ENCODE data around the gene BTBD9.

BTBD9 gene

DNA sequence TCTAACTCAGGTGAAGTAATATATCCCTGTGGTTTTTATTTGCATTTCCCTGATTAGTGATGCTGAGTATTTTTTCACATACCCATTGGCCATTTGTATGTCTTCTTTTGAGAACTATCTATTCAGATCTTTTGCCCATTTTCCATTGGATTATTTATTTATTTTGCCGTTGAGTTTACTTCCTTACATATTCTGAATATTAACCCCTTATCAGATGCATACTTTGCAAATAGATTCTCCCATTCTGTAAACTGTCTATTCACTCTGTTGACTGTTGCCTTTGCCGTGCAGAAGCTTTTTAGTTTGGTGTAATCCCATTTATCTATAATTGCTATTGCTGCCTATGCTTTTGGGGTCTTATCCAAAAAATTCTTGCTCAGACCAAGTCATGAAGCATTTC is 336.9 kb downstream of the BTBD9 start:
- no peak for DNase-seq (ENCODE audit: low read depth in 3 of 3)

DNA sequence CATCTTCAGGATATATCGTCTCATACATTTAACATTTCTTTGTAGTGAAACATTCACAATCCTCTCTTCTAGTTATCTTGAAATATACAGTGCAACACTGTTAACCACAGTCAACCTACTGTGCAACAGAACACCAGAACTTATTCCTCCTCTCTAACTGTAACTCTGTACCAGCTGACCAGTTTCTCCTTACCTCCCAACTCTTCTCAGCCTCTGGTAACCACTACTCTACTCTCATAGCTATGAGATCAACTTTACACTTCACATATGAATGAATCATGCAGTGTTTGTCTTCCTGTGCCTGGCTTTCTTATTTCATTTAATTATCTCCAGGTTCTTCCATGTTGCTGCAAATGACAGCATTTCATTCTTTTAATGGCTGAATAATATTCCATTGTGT is 337.6 kb downstream of the BTBD9 start:
- DNase-seq (ENCODE audit: low read depth in 3 of 3) = no peak

DNA sequence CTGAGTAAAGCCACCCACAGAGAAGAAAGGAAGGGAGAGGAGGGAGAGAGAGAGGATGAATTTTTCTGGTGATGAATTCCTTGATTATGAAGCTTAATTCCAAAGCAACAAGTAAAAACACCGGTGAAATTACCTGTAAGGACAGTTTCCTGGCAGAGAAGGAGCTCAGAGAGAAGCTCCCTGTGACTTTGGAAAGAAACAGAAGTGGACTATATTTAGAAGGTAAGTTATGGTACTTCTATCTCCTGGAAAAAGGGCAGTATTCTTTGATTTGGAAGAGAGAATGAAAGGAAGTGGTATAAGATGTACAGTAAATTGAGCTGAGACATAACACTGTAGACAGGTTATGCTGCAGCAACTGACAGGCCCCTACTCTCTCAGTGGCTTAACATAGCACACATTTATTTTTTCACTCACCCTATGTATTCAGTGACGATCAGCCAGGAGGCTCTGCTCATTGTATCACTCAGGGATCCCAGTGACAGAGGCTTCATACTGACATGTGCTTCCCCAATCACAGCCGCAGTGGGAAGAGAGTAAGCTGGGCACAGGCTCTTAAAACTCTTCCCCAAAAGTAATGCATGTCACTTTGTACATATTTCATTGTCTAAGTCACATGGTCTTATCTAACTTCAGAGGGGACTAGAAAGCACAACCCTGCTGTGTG is 349.5 kb downstream of the BTBD9 start:
- no peak for DNase-seq (ENCODE audit: low read depth in 3 of 3)

DNA sequence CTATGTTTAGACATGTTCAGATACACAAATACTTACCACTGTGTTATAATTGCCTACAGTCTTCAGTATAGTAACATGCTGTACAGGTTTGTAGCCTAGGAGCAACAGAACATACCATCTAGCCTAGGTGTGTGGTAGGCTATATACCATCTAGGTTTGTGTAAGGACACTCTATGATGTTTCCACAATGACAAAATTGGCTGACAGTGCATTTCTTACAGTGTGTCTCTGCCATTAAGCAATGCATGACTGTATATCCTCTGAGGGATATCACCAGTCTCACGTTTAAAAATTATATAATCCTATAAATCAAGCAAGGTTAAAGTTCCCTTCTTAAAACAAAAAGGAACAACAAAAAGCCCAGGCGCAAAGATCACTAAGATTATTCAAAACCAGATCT is 352.2 kb downstream of the BTBD9 start:
- DNase-seq (ENCODE audit: low read depth in 3 of 3) = no peak

DNA sequence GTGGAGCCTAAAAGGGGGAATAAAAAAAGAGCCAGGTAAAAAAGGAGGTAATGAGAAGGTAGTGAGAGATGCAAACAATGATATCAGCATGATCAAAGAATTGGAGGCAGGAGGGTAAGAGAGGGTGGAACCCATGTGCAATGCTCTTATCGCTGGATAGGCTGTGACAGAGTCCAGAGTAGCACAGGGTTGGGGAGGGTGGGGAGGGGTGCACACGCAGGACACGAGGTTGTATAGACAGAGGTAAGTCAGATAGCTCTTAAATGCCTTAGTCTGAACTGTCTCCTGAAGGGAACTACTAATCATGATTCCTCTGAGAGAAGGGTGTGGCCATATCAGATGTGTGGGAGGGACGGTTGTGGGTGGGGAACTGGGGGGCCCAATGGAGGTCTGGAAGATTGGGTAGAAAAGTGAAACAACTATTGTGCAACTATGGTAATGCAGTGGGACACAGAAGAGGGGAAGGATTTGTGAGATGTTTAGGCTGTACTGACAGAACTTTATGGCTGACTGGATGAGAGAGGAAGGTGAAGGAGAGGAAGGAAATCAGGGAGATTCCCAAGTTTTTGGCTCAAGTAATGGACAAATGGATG is 354.8 kb downstream of the BTBD9 start:
- no peak for DNase-seq (ENCODE audit: low read depth in 3 of 3)

DNA sequence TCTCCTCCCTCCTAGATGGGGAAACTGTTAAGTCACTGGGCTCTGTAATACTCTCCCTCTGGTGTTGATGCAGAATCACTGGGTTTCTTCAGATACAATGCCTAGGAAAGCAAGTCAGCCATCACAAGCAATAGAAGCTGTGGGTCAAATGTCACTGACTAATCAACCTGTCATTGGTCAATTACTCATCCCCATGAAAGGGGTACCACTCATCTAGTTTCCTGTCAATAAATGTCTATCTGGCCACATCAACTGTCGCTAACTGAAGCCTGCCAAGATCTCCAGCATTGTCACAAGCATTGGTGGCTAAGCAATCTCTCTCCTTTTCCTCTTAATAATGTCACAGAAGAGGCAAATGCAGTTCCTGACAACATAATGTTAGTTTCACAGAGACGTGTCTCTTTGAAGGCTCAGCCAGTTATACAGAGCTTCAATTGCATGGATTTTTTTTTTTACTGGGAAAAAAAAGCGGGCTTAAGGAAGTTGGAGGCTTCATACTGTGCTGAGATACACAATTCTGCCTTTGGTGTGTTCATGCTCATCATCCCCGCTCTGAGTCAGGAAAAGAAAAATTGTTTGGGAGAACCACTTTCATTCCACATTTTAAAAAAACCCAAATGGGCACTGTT is 355.9 kb downstream of the BTBD9 start:
- no peak for DNase-seq (ENCODE audit: low read depth in 3 of 3)

DNA sequence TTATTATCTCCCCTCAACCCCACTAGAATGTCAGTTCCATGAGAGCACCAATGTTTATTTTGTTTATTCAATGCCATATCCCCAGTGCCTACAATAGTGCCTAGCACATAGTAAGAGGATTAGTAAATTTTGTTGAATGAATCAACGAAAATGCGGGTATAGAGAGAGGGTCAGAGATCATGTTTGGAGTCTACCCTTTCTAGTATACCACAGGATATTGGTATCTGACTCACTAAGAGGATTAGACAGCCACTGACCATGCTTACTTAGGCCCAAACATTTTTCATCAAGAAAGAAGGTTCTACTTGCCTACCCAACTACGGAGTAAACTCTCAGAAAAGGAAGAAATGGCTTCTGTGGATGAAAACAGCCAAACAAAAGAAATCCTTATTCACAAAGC is 356.8 kb downstream of the BTBD9 start:
- no peak for DNase-seq (ENCODE audit: low read depth in 3 of 3)

DNA sequence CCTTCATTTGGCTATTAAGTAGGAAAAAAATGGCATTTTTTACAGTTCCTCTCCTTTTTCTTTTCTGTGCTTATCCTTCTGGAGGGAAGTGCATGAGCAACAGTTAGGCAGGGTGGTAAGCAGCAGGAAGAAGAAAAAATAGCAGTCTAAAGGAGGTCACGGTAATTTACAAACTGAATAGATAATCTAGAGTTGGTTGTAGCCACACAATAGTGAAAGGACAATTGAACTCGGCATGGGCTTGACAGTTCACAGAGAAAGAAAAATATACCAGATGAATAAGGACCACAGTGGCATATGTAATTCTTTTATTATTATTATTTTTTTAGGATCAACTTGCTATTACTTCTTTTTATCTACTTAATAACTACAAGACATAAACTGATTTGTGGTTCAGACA is 358.6 kb downstream of the BTBD9 start:
- no peak for DNase-seq (ENCODE audit: low read depth in 3 of 3)

DNA sequence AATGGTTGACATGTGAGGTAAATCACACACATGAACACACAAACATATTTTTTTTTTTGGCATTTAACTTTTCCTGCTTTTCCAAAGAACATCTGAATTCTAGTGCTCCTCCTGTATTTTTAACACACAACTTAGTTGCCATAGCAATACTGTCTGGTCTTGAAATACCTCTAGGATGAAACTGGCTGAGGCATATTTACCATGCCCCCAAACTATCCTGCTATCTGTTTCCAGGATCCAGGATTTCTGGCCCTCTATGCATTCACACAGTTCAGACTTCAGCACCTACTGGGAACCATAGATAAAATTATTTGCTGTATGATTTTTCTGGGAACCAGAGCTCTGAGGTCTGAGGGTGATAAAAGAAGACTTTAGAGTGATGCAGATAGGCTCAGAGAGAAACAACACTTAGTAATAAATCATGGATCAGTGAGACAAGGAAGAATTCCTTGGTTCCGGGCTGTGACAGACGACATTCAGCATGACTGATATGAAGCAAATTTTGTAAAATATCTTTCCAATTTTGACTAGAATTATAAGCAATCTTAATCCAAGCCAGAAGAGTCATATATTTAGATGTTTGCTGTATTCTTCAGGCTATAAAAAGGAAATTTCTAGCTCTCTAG is 359.7 kb downstream of the BTBD9 start:
- DNase-seq (ENCODE audit: low read depth in 3 of 3) = no peak

DNA sequence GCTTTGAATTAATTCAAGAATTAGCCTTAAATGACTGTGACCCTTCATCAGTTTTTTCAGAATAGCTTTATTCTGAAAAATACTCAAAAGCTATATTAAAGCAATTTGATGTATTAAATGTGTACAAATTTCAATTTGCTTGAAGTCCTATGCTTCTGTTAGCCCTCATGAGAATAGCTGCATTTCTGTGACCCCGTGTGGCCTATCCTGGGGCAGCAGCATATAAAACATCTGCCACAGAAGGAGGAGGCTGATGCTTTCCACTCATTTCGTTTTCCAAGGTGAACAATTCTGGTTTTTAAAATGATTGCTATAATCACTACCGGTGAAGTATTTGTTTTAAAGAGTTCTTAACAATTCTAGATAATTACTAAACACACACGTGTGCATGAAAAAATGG is 360.3 kb downstream of the BTBD9 start:
- no peak for DNase-seq (ENCODE audit: low read depth in 3 of 3)

DNA sequence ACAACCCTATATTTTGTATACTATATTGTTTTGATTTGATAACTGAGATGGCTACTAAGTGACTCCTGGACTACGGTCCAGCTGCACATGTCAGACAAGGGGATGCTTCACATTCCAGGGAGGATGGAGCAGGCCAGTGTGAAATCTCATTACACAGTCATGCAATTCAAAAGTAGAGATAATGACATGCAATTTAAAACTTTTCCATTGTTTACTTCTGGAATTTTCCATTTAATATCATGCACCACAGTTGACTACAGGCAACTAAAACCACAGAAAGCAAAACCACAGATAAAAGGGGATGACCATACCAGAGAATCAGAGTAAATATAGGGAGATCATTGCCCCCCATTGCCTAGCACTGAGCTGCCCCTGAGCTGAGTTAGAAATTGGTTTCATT is 366.4 kb downstream of the BTBD9 start:
- DNase-seq (ENCODE audit: low read depth in 3 of 3) = no peak

DNA sequence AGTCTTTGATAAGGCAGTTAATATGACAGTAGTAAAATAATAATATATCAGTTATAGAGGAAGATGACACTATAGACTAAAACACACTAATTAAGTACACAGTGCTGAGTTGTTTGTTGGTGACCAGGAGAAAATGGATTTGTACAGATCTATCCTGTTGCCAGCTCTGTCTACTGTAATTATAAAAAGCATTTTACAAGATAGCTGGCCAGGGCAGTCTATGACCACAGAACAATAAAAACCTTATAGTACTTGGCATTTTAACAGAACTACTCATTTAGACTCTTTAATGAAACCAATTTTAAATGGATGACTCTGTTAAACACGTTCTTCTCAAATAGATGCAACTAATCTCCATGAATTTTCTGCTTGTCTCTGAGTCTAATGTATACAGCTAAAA is 367.5 kb downstream of the BTBD9 start:
- DNase-seq (ENCODE audit: low read depth in 3 of 3) = no peak

DNA sequence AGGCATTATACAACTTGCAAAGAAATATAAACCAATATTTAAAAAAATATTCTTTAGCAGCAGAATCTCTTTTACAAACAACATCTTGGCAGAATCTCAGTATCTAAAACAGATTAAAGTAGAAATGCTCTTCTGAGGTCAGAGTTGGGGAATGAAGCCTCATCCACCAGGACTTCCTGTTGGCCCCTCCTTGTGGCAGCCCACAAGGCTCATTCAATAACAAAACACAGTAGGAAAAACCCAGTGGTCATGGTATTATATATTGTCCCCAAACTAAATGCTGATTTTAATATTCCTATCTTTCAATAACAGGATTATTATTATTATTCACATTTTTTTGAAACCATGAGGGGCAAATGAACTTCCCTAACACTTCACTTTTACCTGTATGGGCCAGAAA is 368.6 kb downstream of the BTBD9 start:
- no peak for DNase-seq (ENCODE audit: low read depth in 3 of 3)

DNA sequence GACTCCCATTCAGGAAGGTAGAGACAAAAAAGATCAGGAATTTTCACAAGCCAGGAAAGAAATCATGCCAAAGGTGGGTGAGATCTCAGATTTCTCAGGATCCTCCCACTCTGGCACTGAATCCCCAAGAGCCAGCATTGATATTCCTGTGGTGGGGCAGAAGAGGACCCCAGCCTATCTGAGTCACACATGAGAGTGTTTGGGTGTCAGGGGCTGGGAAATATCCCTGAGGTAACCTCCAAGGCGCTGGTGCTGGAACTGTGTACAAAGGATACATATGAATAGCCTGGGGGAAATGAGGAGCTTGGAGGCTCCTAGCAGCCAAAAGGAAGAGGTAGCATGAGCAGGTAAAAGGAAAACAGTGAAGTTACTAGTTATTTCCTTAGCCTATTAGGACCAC is 369.4 kb downstream of the BTBD9 start:
- DNase-seq (ENCODE audit: low read depth in 3 of 3) = no peak

DNA sequence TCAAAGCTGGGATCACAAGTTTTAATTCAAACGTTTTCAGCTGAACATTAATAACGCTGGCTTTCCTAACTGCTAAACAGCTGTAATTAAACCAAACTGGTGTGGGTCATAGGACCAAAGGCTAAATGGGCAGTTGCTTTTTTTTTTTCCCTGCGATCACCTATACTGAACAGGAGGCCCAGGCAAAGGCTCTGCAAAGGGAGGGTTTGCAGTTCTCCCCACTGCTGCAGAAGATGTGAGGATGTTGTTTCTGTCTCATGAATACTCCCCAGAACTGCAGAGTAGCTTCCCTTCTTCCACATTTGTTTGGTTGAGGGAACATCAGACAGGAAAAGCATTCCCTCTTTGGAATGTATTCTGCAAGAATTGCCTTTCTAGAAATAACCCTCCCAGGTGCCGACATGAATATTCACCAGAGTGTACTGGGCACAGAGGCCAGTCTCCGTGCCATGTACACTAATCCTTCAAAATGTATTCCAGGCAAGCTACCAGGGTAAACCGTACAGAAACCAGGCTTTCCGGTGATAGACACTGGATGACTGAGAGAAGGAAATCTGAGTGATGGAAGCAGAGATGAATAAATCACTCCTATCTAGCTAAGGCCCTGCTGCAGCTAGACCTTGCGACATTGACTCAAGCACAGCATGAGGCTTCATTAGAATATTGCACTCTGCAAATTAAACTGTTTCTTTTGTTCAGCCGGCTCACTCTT is 370.1 kb downstream of the BTBD9 start:
- no peak for DNase-seq (ENCODE audit: low read depth in 3 of 3)

DNA sequence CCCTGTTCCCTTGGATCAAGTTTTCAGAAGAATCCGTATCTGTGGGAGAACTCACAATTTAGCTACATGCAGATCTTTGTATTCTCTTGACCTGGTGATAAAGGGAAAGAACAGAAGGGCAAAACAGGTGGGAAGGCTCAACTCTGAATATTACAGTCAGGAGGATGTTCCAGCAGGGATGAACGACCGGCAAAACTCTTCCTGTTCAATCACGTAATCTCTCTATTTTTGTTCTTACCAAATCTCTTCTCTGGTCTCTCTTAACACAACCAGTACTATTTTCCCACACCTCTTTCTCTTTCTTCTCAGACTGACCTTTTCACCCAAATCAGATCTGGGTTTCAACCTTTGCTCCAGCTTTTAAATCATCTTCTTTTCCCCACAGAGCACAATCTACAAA is 371.4 kb downstream of the BTBD9 start:
- no peak for DNase-seq (ENCODE audit: low read depth in 3 of 3)

DNA sequence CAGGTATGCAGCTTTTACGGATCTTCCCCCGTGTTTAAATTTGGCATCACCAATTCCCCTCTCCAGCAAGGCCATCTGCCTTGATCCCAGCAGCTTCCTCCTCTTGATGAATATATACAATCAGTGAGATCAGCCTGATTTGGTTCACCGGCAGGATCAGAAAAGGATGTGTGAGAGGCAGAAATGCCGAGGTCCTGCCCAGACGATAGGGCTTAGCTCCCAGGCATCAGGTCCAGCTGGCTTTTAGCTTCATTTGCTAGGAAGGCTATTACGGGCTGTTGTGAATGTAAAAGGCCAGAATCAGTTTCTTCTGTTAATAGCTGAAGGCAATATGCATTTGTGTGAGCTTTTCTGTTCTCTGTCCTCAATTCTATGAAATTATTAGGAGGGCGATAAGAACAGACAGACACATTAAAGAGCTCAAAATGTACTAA is 372.8 kb downstream of the BTBD9 start:
- DNase-seq (ENCODE audit: low read depth in 3 of 3) = no peak

DNA sequence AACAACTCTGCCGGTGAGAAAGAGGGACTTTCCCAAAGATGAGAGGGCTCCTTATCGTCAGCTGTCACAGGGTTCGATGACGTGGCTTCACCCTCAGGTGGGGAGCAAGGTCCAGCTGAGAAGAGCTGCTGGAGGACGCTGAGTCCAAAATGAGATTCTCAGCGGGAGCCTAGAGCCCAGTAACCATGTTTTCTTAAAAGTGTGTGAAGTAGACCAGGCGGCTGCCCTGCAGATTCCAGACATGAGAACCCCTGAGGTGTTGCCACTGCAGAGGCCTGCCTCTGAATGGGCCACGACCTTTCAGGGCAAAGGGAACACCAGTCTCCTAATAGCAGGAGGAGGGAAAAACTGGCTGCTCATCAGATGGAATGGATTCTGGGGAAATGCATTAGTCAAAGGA is 375.1 kb downstream of the BTBD9 start:
- DNase-seq (ENCODE audit: low read depth in 3 of 3) = no peak

DNA sequence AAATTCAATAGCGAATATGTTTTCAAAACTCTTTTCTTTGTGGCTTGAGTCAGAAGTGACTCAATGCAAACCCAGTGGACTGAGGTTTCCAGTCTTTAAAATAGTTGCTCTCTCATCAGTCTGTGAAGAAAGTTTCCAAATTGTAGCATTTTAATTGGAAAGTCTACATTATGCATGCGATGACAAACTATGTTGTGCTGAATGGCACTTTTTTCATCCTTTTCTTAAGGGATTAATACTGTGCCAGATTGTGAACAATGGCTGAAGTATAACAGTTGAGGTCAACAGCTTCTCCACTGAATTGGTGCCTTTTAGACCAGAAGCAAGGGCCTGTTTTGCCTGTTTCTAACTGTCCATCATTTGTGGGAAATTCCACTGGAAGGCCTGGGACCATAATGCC is 377.1 kb downstream of the BTBD9 start:
- no peak for DNase-seq (ENCODE audit: low read depth in 3 of 3)

DNA sequence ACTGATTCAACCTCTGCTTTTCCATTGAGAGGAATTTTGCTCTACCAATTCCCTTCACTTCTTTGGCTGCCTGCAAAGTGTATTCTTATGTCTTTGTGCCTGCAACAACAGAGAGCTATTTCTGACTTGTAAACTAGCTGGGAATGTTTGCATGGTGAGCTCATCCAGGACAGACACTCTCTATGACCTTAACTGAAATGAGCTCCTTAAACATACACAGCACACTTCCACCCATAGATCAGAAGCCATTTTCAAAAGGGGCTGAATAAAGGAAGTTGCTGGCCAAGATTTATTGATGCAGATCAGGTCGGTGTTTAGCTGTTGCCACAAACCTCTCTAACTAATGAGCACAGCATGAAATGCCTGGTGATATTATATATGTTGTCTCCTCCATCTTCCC is 377.7 kb downstream of the BTBD9 start:
- DNase-seq (ENCODE audit: low read depth in 3 of 3) = no peak

DNA sequence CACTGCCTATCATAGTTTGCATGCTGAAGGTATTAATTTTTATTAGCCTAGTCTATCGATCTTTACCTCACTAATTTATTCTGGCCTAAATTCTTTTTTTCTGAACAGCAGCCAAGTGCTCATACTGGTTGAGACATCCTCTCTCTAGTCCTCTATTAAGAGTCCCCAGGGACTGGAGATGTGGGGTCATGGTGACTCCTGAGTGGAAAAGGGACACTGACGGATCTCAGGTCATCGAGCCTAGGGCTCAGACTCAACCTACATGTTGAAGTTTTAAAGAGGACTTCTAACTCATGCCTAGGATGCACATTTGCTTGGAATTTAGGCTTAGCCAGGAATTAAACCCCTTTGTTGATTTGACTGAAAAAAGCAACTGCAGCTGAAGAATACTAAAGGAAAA is 378.1 kb downstream of the BTBD9 start:
- DNase-seq (ENCODE audit: low read depth in 3 of 3) = no peak

DNA sequence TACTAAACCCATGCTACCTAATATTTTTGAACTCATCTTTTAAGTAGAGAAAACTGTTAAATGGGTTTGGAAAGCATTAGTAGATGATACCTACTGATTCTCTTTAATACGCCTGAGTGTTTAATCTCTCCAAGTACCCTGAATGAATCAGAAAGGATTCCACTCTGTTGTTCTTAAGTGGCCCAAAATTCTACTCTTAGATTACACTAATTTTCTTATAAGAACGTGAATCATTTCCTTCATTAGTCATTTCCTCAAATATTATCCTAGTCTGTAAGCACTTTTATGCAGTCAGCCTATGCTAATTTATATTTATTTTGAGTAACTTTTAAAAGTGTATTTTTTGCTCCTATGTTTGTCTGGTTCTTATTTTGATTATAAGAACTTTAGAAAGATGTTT is 380.0 kb downstream of the BTBD9 start:
- DNase-seq (ENCODE audit: low read depth in 3 of 3) = no peak
